ENCODE data around the gene CEP20. TPM values are rescaled to one million over a fixed set of nuclear protein-coding genes. Genes with fewer than 3 reads are reported as not detected.

Gene CEP20
- total RNA-seq, 1 experiment from 2014 or later: 54.7 TPM

- no peak overlapping the region for H3K4me3 Mint-ChIP-seq (ENCODE audit: unreplicated experiment)
- CTCF ChIA-PET: no interaction called here
- intact Hi-C loops (cut with micrococcal nuclease): no loop called here
- no peak for DNase-seq (ENCODE audit: unreplicated experiment)
- H3K4me1 Mint-ChIP-seq (ENCODE audit: insufficient read depth, unreplicated experiment): no peaks in the 10 kb centered on the region
- POLR2A ChIA-PET: no interaction called here
- no peaks in the 10 kb centered on the region for H3K9me3 Mint-ChIP-seq (ENCODE audit: unreplicated experiment)
- H3K36me3 Mint-ChIP-seq (ENCODE audit: insufficient read depth, unreplicated experiment): no peaks in the 10 kb centered on the region
- no peak overlapping the region for H3K27ac Mint-ChIP-seq (ENCODE audit: low read depth, unreplicated experiment)
- BruUV-seq (replicated peaks): no TSS peak
- H3K27me3 Mint-ChIP-seq (ENCODE audit: insufficient read depth, unreplicated experiment): peaks cover 21% of the 10 kb centered on the region
- TF ChIP-seq, protein P1, sequence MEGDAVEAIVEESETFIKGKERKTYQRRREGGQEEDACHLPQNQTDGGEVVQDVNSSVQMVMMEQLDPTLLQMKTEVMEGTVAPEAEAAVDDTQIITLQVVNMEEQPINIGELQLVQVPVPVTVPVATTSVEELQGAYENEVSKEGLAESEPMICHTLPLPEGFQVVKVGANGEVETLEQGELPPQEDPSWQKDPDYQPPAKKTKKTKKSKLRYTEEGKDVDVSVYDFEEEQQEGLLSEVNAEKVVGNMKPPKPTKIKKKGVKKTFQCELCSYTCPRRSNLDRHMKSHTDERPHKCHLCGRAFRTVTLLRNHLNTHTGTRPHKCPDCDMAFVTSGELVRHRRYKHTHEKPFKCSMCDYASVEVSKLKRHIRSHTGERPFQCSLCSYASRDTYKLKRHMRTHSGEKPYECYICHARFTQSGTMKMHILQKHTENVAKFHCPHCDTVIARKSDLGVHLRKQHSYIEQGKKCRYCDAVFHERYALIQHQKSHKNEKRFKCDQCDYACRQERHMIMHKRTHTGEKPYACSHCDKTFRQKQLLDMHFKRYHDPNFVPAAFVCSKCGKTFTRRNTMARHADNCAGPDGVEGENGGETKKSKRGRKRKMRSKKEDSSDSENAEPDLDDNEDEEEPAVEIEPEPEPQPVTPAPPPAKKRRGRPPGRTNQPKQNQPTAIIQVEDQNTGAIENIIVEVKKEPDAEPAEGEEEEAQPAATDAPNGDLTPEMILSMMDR (IDR thresholded peaks at IDR 0.05; ENCODE audit: unreplicated experiment): no peak
Observed at GRCh38 chr16:15829460-15829859, 58.9 kb downstream of the CEP20 start.

DNA sequence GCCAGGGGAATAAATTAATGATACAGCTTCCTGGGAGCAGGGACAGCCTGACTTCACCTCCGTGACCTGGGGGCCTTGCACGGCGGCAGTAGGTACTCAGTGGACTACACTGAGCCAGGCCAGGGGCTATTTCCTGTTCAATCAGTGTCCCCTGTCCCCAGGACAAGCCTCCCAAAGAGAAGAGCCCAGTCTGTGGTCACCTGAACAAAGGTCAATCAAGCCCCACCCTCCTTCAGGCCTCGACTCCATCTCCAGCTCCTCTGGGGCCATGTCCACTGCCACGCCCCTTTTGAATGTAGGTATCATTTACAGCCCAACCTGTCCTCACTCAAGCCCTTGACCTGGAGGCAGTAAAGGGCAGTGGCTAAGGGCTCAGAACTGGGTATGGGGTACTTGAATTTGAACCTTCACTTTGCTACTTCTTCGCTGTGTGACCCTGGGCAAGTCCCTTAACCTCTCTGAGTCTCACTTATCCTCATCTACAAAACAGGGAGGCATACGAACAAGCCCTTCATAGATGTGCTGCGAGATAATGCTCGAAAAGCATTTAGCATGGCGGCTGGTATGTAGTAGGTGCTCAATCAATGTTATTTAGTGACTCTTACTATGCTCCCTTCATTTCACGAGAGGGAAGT, 60.6 kb downstream of the CEP20 start:
- TF ChIP-seq, protein P1 (IDR thresholded peaks at IDR 0.05; ENCODE audit: unreplicated experiment): no peak
- H3K9me3 Mint-ChIP-seq (ENCODE audit: unreplicated experiment): no peaks in the 10 kb centered on the region
- no peak overlapping the region for H3K4me3 Mint-ChIP-seq (ENCODE audit: unreplicated experiment)
- no peaks in the 10 kb centered on the region for H3K36me3 Mint-ChIP-seq (ENCODE audit: insufficient read depth, unreplicated experiment)
- H3K27me3 Mint-ChIP-seq (ENCODE audit: insufficient read depth, unreplicated experiment): peaks cover 24% of the 10 kb centered on the region
- no peaks in the 10 kb centered on the region for H3K4me1 Mint-ChIP-seq (ENCODE audit: insufficient read depth, unreplicated experiment)
- BruUV-seq (replicated peaks): no TSS peak
- POLR2A ChIA-PET: no interaction called here
- DNase-seq (ENCODE audit: unreplicated experiment): no peak
- CTCF ChIA-PET: interaction anchor here (0.7 to 1.8 kb wide), 3 partner anchors 21 to 354 kb away, joined by 3 to 6 read pairs (median 3); no protein-coding TSS in a partner anchor
- intact Hi-C loops (cut with micrococcal nuclease): no loop called here
- H3K27ac Mint-ChIP-seq (ENCODE audit: low read depth, unreplicated experiment): no peak overlapping the region

GRCh38 chr16:15827299-15827698, 61.1 kb downstream of the CEP20 start:
- BruUV-seq (replicated peaks): no TSS peak
- CTCF ChIA-PET: interaction anchor here (0.7 to 1.8 kb wide), 2 partner anchors 62 to 354 kb away, joined by 3 to 6 read pairs; no protein-coding TSS in a partner anchor
- POLR2A ChIA-PET: no interaction called here

DNA sequence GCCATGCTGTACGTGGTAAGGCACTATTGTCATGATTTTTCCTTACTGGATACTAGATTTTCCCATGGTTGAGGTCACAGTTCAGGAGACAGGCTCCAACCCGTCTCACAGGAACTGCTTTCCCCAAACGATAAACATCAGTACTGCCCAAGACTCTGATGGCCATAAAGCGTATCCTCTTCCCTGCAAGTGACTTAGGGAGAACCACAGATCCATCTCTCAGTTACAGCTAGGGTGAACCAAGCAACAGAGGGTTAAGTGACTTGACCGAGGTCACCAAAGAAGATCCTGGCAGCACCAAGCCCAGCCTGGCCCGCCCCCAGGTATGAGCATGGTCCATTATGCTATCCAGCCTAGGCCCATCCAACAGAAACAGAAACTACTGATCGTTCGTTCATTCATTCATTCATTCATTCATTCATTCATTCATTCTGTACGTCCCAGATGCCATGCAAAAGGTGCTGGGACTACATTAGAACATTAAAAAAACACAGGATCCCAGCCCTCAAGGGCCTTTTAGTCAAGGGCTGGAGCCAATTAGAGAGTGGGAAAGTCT, 62.6 kb downstream of the CEP20 start:
- ChIA-PET POLR2A (no interaction called here), CTCF (interaction anchor here (1.4 kb wide), 1 partner anchor 60 kb away, joined by 9 read pairs; no protein-coding TSS in a partner anchor)
- no peak for DNase-seq (ENCODE audit: unreplicated experiment)
- Mint-ChIP-seq H3K27me3 (ENCODE audit: insufficient read depth, unreplicated experiment) (peaks cover 24% of the 10 kb centered on the region), H3K4me3 (ENCODE audit: unreplicated experiment) (no peak overlapping the region), H3K4me1 (ENCODE audit: insufficient read depth, unreplicated experiment) (no peaks in the 10 kb centered on the region), H3K27ac (ENCODE audit: low read depth, unreplicated experiment) (no peak overlapping the region), H3K9me3 (ENCODE audit: unreplicated experiment) (no peaks in the 10 kb centered on the region), H3K36me3 (ENCODE audit: insufficient read depth, unreplicated experiment) (no peaks in the 10 kb centered on the region)
- intact Hi-C loops (cut with micrococcal nuclease): no loop called here
- no TSS peak for BruUV-seq (replicated peaks)
- TF ChIP-seq, protein P1 (IDR thresholded peaks at IDR 0.05; ENCODE audit: unreplicated experiment): no peak

More at GRCh38 chr16:15827299-15827698, 61.1 kb downstream of the CEP20 start:
- Mint-ChIP-seq H3K9me3 (ENCODE audit: unreplicated experiment) (no peaks in the 10 kb centered on the region), H3K27ac (ENCODE audit: low read depth, unreplicated experiment) (no peak overlapping the region), H3K4me1 (ENCODE audit: insufficient read depth, unreplicated experiment) (no peaks in the 10 kb centered on the region), H3K4me3 (ENCODE audit: unreplicated experiment) (no peak overlapping the region), H3K27me3 (ENCODE audit: insufficient read depth, unreplicated experiment) (peaks cover 24% of the 10 kb centered on the region), H3K36me3 (ENCODE audit: insufficient read depth, unreplicated experiment) (no peaks in the 10 kb centered on the region)
- TF ChIP-seq, protein P1 (IDR thresholded peaks at IDR 0.05; ENCODE audit: unreplicated experiment): no peak
- intact Hi-C loops (cut with micrococcal nuclease): no loop called here
- no peak for DNase-seq (ENCODE audit: unreplicated experiment)

Data from MCF 10A (cell line).